ENCODE results near the gene TBL2.

The TBL2 gene

GRCh38 chr7:73606801-73607691 is 28.7 kb upstream of the TBL2 start:
- no peaks in the 10 kb centered on the region for H3K9me3 Mint-ChIP-seq

GRCh38 chr7:73605601-73606220 is 27.3 kb upstream of the TBL2 start:
- TF ChIP-seq CTCF (IDR thresholded peaks at IDR 0.05), result no peak

More at GRCh38 chr7:73606801-73607691, 28.7 kb upstream of the TBL2 start:
- Mint-ChIP-seq H3K27me3 (ENCODE audit: low read depth, poor library complexity) (peaks cover 26% of the 10 kb centered on the region), H3K4me3 (peak overlapping the region; percentile 45), H3K27ac (no peak overlapping the region), H3K4me1 (peaks cover 12% of the 10 kb centered on the region), H3K36me3 (ENCODE audit: low read depth) (no peaks in the 10 kb centered on the region)
- peak; percentile 95 for TF ChIP-seq CTCF (IDR thresholded peaks at IDR 0.05)
- peak; percentile 93 for DNase-seq

GRCh38 chr7:73602721-73603651 is 24.6 kb upstream of the TBL2 start:
- no peak for TF ChIP-seq CTCF (IDR thresholded peaks at IDR 0.05)
- peaks cover 19% of the 10 kb centered on the region for H3K27me3 Mint-ChIP-seq (ENCODE audit: low read depth, poor library complexity)
- H3K27ac Mint-ChIP-seq, result peak overlapping the region; percentile 39
- no peak for DNase-seq
- H3K9me3 Mint-ChIP-seq, result no peaks in the 10 kb centered on the region
- H3K4me1 Mint-ChIP-seq, result peaks cover 11% of the 10 kb centered on the region
- no peak overlapping the region for H3K4me3 Mint-ChIP-seq
- no peaks in the 10 kb centered on the region for H3K36me3 Mint-ChIP-seq (ENCODE audit: low read depth)

More at GRCh38 chr7:73605601-73606220, 27.3 kb upstream of the TBL2 start:
- no peak for DNase-seq
- Mint-ChIP-seq H3K36me3 (ENCODE audit: low read depth) (no peaks in the 10 kb centered on the region), H3K27ac (no peak overlapping the region), H3K4me1 (peaks cover 7% of the 10 kb centered on the region), H3K4me3 (no peak overlapping the region), H3K27me3 (ENCODE audit: low read depth, poor library complexity) (peaks cover 25% of the 10 kb centered on the region), H3K9me3 (no peaks in the 10 kb centered on the region)

GRCh38 chr7:73599916-73600315 is 21.5 kb upstream of the TBL2 start:
- H3K9me3 Mint-ChIP-seq, result no peaks in the 10 kb centered on the region
- H3K27me3 Mint-ChIP-seq (ENCODE audit: low read depth, poor library complexity), result peaks cover 12% of the 10 kb centered on the region
- no peaks in the 10 kb centered on the region for H3K36me3 Mint-ChIP-seq (ENCODE audit: low read depth)
- H3K4me1 Mint-ChIP-seq, result peaks cover 10% of the 10 kb centered on the region
- DNase-seq, result no peak
- no peak overlapping the region for H3K27ac Mint-ChIP-seq
- H3K4me3 Mint-ChIP-seq, result no peak overlapping the region
- no peak for TF ChIP-seq CTCF (IDR thresholded peaks at IDR 0.05)

- H3K9me3 Mint-ChIP-seq, result no peaks in the 10 kb centered on the region
- TF ChIP-seq CTCF (IDR thresholded peaks at IDR 0.05), result no peak
- H3K27me3 Mint-ChIP-seq (ENCODE audit: low read depth, poor library complexity), result peaks cover 12% of the 10 kb centered on the region
- DNase-seq, result no peak
- H3K36me3 Mint-ChIP-seq (ENCODE audit: low read depth), result no peaks in the 10 kb centered on the region
- no peak overlapping the region for H3K4me3 Mint-ChIP-seq
- H3K4me1 Mint-ChIP-seq, result peaks cover 10% of the 10 kb centered on the region
- no peak overlapping the region for H3K27ac Mint-ChIP-seq
Measured at GRCh38 chr7:73599151-73599882, 20.9 kb upstream of the TBL2 start.

All from nephron progenitor cell (in vitro differentiated cells).